Astrocyte of the spinal cord (primary cell): ENCODE measurements around the gene DIP2C.

ENCODE experiments used
- DNase-seq: peaks from one replicate; pipeline ENCODE4 v3.0.0; 2011; ENCODE audit warnings: low read depth, low spot score
- H3K4me3 ChIP-seq: 2 replicates; pipeline ENCODE4 v1.5.1; 2011; ENCODE audit warnings: low read depth, mild to moderate bottlenecking, low read length, moderate library complexity
- CTCF ChIP-seq: IDR thresholded peaks from 2 replicates; pipeline ENCODE4 v1.5.1; 2012; ENCODE audit warnings: low read depth, mild to moderate bottlenecking, low read length, inconsistent platforms
- in situ Hi-C: cut with HindIII; loops from 2 replicates; pipeline ENCODE4 v1.10.0; 2017; ENCODE audit warnings: low sequenced_read_pairs

The DIP2C gene

GRCh38 chr10:593901-594457, 95.5 kb downstream of the DIP2C start:
- no peak overlapping the region for H3K4me3 ChIP-seq
- in situ Hi-C loops = no loop called here
- DNase-seq = peak; percentile 56
- TF ChIP-seq CTCF = no peak

- H3K4me3 ChIP-seq = no peak overlapping the region
- in situ Hi-C loops = no loop called here
- TF ChIP-seq CTCF = no peak
- no peak for DNase-seq
Measured at GRCh38 chr10:593421-593820, 96.0 kb downstream of the DIP2C start.

GRCh38 chr10:593016-593415, 96.5 kb downstream of the DIP2C start:
- no peak for TF ChIP-seq CTCF
- no peak for DNase-seq
- H3K4me3 ChIP-seq = no peak overlapping the region
- in situ Hi-C loops = no loop called here

- no peak for DNase-seq
- no peak for TF ChIP-seq CTCF
- in situ Hi-C loops = no loop called here
- no peak overlapping the region for H3K4me3 ChIP-seq
Measured at GRCh38 chr10:591646-592045, 97.8 kb downstream of the DIP2C start.

- H3K4me3 ChIP-seq = no peak overlapping the region
- TF ChIP-seq CTCF = no peak
- DNase-seq = no peak
- in situ Hi-C loops = no loop called here
Measured at GRCh38 chr10:590721-591120, 98.7 kb downstream of the DIP2C start.

GRCh38 chr10:589961-590680, 99.3 kb downstream of the DIP2C start:
- no peak for TF ChIP-seq CTCF
- no peak overlapping the region for H3K4me3 ChIP-seq
- no peak for DNase-seq
- in situ Hi-C loops = no loop called here
